IPS-15b (cell line): ENCODE measurements around the gene MACIR.

Experiments used
- H3K27me3 ChIP-seq: one replicate; pipeline ENCODE4 v1.6.1; 2013; ENCODE audit warnings: low read length; ENCODE audit not compliant: control insufficient read depth, insufficient read depth
- H3K36me3 ChIP-seq: one replicate; pipeline ENCODE4 v1.6.1; 2013; ENCODE audit warnings: low read length; ENCODE audit not compliant: control insufficient read depth, insufficient read depth
- H3K4me1 ChIP-seq: one replicate; pipeline ENCODE4 v1.6.1; 2013; ENCODE audit warnings: mild to moderate bottlenecking, low read length; ENCODE audit not compliant: control insufficient read depth, insufficient read depth
- H3K4me3 ChIP-seq: one replicate; pipeline ENCODE4 v1.5.1; 2013; ENCODE audit warnings: low read depth, low read length
- H3K9ac ChIP-seq: one replicate; pipeline ENCODE4 v1.6.1; 2013; ENCODE audit warnings: low read depth, mild to moderate bottlenecking, low read length
- H3K9me3 ChIP-seq: one replicate; pipeline ENCODE4 v1.6.1; 2013; ENCODE audit warnings: mild to moderate bottlenecking, low read length; ENCODE audit not compliant: control insufficient read depth, insufficient read depth

MACIR gene

DNA sequence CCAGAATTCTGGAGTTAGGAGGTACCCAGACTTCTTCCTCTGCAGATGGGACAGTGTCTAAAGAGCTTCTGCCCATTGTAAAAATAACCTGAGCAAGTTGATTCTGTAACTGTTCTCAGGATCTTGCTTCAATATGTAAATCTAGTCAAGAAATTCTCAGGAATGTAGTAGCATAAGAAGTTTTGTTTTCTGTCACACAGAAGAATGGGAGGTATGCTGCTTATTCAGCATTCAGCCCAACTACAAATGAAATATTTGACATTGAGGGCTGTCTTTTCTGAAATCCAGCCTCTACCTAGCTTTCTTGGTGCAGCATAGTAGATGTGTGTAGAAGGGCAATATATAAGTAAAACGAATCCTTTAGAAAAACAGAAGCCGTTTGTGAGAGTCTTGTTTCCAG is 13.8 kb downstream of the MACIR start:
- H3K4me1 ChIP-seq = no peaks in the 10 kb centered on the region
- no peaks in the 10 kb centered on the region for H3K27me3 ChIP-seq
- H3K36me3 ChIP-seq = no peaks in the 10 kb centered on the region
- no peak overlapping the region for H3K9ac ChIP-seq
- no peak overlapping the region for H3K4me3 ChIP-seq
- no peaks in the 10 kb centered on the region for H3K9me3 ChIP-seq

DNA sequence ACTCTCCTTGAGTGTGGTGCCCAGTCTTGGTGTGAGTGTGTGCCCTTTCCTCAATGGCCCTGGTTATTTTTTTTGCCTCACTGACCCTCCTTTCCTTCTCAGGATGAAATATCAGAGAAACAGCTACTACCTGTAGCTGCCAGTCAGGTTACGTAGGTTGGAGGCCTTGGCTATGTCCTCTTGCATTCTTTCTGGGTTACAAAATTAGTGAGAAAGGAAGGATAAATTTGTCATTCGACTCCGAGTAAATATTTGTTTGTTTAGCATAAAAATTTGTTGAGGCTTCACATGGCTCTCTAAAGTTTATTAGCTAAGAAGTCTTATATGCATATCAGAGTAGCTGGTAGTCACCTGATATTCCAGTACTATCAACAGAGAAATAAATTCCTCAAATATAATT is 15.4 kb downstream of the MACIR start:
- no peaks in the 10 kb centered on the region for H3K4me1 ChIP-seq
- H3K4me3 ChIP-seq = no peak overlapping the region
- H3K27me3 ChIP-seq = no peaks in the 10 kb centered on the region
- H3K9me3 ChIP-seq = no peaks in the 10 kb centered on the region
- no peak overlapping the region for H3K9ac ChIP-seq
- no peaks in the 10 kb centered on the region for H3K36me3 ChIP-seq

DNA sequence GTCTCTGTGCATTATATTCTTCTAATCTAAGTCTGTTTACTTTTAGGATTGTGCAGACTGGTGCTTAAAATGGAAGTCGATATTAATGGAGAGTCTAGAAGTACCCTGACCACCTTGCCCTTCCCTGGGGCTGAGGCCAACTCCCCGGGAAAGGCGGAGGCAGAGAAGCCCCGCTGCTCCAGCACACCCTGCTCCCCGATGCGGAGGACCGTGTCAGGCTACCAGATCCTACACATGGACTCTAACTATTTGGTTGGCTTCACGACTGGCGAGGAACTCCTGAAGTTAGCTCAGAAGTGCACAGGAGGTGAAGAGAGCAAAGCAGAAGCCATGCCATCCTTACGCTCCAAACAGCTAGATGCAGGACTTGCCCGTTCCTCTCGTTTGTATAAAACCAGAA is 17.3 kb downstream of the MACIR start:
- Histone ChIP-seq H3K27me3 (no peaks in the 10 kb centered on the region), H3K36me3 (no peaks in the 10 kb centered on the region), H3K4me3 (no peak overlapping the region), H3K9ac (no peak overlapping the region), H3K4me1 (no peaks in the 10 kb centered on the region), H3K9me3 (no peaks in the 10 kb centered on the region)

DNA sequence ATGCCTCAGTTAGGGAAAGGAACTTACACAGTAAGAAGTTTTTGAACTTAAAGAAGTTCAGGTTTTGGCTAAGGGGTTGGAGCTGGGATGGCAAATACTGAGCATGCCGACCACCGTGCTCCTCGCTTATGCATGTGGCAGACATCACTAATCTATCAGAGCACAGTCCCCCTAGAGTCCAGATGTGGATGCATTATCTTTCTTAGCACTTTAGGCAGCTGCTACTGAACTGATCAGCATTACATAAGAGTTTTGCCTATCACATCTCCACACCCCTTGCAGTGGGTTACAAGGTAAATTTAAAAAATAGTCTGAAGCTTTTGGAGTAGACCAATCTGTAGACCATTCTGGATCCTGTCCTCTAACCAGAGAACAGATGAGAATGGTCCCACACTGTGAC is 22.4 kb downstream of the MACIR start:
- no peak overlapping the region for H3K9ac ChIP-seq
- no peaks in the 10 kb centered on the region for H3K9me3 ChIP-seq
- no peak overlapping the region for H3K4me3 ChIP-seq
- no peaks in the 10 kb centered on the region for H3K4me1 ChIP-seq
- no peaks in the 10 kb centered on the region for H3K36me3 ChIP-seq
- no peaks in the 10 kb centered on the region for H3K27me3 ChIP-seq

DNA sequence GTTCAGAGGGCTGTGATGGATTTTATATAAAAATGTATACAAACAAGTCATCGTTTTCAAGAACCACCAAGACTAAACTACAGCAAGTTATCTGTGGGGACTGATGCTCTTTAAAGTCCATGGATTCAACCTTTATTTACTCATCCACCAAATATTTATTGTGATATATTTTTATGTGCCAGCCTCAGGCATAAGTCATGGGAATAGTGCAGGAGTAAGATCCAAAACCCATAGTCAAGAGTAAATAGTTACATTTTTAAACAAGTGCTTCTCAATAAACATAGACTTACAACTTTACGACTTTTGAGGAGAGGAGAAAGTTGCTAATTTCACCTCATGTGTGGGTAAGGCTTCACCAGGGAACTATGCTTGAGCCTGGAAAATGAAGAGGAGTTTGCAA is 24.6 kb downstream of the MACIR start:
- no peaks in the 10 kb centered on the region for H3K4me1 ChIP-seq
- no peaks in the 10 kb centered on the region for H3K27me3 ChIP-seq
- no peak overlapping the region for H3K4me3 ChIP-seq
- no peaks in the 10 kb centered on the region for H3K36me3 ChIP-seq
- no peak overlapping the region for H3K9ac ChIP-seq
- H3K9me3 ChIP-seq = no peaks in the 10 kb centered on the region

DNA sequence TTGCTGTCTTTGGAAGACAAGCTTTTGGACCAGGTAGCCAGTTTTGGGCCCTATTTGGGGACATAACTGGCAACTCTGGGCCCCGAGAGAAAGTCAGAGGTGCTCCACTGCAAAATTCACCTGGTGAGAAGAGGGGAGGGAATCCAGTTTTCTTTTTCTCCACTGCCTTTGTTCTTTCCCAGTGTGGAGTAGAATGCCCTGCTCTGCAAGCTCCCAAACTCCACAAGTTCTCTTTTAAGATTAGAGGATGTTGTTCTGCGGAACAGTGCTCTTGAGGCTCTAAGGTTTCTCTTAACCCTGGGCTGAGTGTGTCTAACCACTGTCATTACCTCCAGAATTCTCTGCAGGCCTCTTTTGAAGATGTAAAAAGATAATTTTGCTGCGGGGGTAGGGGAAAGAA is 25.3 kb downstream of the MACIR start:
- H3K4me3 ChIP-seq = no peak overlapping the region
- H3K4me1 ChIP-seq = no peaks in the 10 kb centered on the region
- H3K9ac ChIP-seq = no peak overlapping the region
- no peaks in the 10 kb centered on the region for H3K27me3 ChIP-seq
- H3K9me3 ChIP-seq = no peaks in the 10 kb centered on the region
- H3K36me3 ChIP-seq = no peaks in the 10 kb centered on the region

DNA sequence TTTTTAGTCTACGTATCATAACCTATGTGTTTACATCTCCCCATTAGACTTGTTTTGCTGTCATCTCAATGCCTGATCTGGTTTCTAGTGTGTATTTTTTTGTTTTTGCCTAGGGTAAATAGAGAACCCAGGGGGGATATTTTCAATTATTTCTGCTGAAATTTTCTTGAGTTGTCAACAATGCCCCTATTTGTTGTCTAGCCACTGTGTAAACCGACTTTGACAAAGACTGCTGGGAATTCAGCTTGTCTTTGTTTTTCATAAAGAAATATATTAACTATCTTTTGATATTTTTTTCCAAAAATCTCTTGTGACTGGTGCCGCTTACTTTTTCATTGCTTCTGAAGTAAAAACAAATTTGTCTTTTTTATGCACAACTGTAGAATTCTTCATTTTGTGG is 28.1 kb downstream of the MACIR start:
- Histone ChIP-seq H3K9ac (no peak overlapping the region), H3K9me3 (no peaks in the 10 kb centered on the region), H3K27me3 (no peaks in the 10 kb centered on the region), H3K4me1 (no peaks in the 10 kb centered on the region), H3K36me3 (no peaks in the 10 kb centered on the region), H3K4me3 (no peak overlapping the region)

DNA sequence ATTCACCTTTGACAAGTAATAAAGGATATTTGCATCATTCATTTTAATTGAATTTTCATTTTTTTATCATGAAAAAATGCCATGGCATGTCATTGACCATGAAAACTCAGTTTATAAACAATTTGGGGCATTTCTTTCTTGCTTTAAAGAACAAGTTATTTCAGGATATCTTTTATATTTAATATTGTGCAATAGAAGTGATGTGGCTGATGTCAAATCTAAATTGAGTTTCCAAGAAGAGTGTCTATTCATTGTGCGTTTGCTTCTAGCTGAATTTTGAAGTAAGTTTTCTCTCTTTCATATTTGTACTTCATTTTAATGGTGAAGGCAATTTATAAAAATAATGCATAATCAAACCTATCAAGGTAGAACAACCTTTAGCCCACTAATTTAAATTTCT is 30.5 kb downstream of the MACIR start:
- Histone ChIP-seq H3K4me1 (no peaks in the 10 kb centered on the region), H3K27me3 (no peaks in the 10 kb centered on the region), H3K9me3 (no peaks in the 10 kb centered on the region), H3K9ac (no peak overlapping the region), H3K4me3 (no peak overlapping the region), H3K36me3 (no peaks in the 10 kb centered on the region)

DNA sequence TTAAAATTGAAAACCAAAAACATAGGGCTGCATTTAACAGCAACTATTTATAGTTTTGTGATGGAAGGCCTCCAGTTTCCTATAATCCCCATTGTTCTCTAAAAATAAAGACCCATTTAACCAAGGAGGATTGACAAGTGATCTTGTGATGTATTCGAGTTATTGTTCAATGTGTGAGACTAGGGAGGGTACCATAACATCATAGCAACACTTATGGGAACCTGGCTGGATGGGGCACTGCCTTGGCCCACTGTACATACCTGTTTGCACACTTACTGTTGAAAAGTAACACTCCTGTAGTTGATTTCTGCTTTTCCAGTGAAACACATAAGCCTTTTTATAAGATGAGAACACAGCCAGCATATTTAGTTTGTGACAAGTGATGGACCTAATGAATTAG is 32.3 kb downstream of the MACIR start:
- Histone ChIP-seq H3K27me3 (no peaks in the 10 kb centered on the region), H3K9me3 (no peaks in the 10 kb centered on the region), H3K36me3 (no peaks in the 10 kb centered on the region), H3K4me3 (no peak overlapping the region), H3K9ac (no peak overlapping the region), H3K4me1 (no peaks in the 10 kb centered on the region)

DNA sequence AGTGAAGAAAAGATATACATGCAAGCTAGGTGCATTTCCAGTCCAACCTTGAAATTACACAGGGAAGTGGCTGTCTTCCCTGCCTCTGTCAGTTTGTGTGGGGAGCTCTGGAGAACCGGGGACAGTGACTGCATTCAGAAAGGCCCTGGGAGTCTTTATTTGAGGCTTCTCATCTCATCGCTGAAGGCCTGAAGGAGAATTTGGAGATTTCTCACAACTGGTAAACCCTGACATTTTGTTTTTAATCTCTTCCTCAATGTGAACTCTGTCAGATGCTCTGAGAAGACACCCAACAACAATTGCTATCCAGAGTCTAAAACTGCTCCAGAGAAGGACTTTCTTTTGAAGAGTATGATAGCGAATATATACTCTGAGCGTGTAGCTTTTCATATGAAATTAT is 33.0 kb downstream of the MACIR start:
- H3K4me1 ChIP-seq = no peaks in the 10 kb centered on the region
- H3K27me3 ChIP-seq = no peaks in the 10 kb centered on the region

DNA sequence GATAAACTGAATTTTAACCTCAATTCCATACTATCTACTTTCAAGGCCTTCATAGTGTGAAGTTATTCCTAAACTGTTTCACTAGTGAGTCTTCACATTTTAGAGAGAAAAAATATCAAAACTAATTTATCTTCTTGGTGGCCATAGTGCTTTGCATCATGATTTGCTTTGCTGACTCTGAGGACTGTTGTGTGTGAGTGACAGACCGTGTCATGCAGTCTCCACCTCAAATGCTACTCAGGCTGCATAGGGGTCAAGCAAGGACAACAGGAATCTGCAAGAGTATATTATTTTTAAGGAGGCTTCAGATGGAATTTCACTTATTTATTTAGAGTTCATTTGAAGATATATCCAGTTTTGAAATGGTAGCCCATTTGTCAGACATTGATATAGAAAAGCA is 34.5 kb downstream of the MACIR start:
- H3K36me3 ChIP-seq = no peaks in the 10 kb centered on the region
- H3K4me1 ChIP-seq = no peaks in the 10 kb centered on the region
- no peaks in the 10 kb centered on the region for H3K9me3 ChIP-seq
- no peak overlapping the region for H3K4me3 ChIP-seq
- H3K27me3 ChIP-seq = no peaks in the 10 kb centered on the region
- no peak overlapping the region for H3K9ac ChIP-seq

More for the DNA sequence above, 33.0 kb downstream of the MACIR start:
- no peak overlapping the region for H3K9ac ChIP-seq
- no peaks in the 10 kb centered on the region for H3K9me3 ChIP-seq
- H3K4me3 ChIP-seq = no peak overlapping the region
- H3K36me3 ChIP-seq = no peaks in the 10 kb centered on the region

DNA sequence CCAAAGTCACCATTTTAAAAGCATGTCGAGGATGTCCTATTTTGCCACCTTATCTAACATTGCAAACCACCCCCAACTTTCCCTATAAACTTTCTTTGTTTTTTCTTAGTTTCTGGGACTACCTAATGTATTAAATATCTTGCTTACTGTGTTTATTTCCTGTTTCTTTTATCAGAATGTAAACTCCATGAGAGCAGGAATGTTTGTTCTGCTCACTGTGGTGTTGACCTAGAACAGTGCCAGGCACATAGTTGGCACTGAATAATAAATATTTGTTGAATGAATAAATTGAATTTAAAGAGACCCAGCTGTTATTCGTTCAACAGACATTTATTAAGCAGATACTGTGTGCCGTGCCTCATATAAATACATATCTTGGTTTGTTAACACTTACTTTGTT is 35.2 kb downstream of the MACIR start:
- Histone ChIP-seq H3K9ac (no peak overlapping the region), H3K9me3 (no peaks in the 10 kb centered on the region), H3K4me1 (peaks cover 6% of the 10 kb centered on the region), H3K36me3 (no peaks in the 10 kb centered on the region), H3K27me3 (no peaks in the 10 kb centered on the region), H3K4me3 (no peak overlapping the region)

DNA sequence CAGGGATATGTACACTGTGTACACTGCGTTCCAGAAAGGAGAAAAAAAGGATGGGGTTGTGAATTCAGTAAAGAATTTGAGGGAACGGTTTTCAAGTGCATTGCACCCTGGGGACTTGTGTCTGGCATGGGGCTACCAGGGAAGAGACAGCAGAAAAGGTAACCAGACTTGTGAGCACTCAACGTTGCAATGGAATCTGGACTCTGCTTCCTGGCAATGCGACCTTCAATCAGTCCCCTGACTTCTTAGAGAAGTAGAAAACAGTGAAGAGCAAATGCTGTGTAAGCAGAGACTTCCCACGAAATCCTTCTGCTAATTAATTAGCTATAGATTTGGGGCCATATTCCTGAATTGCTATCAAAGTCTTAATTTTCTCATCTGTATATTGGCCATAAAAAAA is 36.3 kb downstream of the MACIR start:
- Histone ChIP-seq H3K27me3 (no peaks in the 10 kb centered on the region), H3K4me3 (no peak overlapping the region), H3K4me1 (peaks cover 12% of the 10 kb centered on the region), H3K36me3 (no peaks in the 10 kb centered on the region), H3K9me3 (no peaks in the 10 kb centered on the region), H3K9ac (no peak overlapping the region)
